WTC11 (cell line): ENCODE results near the gene SLC44A2. TPM values are rescaled to one million over a fixed set of nuclear protein-coding genes. Genes with fewer than 3 reads are reported as not detected.
"Not testable (repeated sequence)": the region's sequence is repeated elsewhere in the genome, so short reads cannot be mapped to it uniquely, and the experiment has no call there.

Experiments used
- ATAC-seq: fragments of 200-7000 bp; cut with Tn5 transposase; 2 replicates; pipeline ENCODE4 v1.10.0; 2021; ENCODE audit warnings: mild to moderate bottlenecking, moderate library complexity
- CTCF ChIA-PET: fragments of 300-600 bp; sonication (Branson Sonifier 250); formaldehyde crosslinking; loops from one replicate; lab custom pipeline; 2021; ENCODE audit warnings: antibody characterized with exemption; lab: Charles Lee
- POLR2A ChIA-PET: fragments of 350-600 bp; sonication (Branson Sonifier 250); formaldehyde crosslinking; loops from one replicate; lab custom pipeline; 2021; ENCODE audit warnings: antibody characterized with exemption; lab: Charles Lee
- DNase-seq: peaks from one replicate; pipeline ENCODE4 v3.0.0; 2021; ENCODE audit warnings: low spot score
- H3K27ac Mint-ChIP-seq: 2 replicates; pipeline ENCODE4 v1.8.0; 2021; ENCODE audit warnings: mixed read lengths
- H3K27me3 Mint-ChIP-seq: 2 replicates; pipeline ENCODE4 v1.8.0; 2021; ENCODE audit warnings: low read depth, mild to moderate bottlenecking, moderate library complexity, mixed read lengths
- H3K36me3 Mint-ChIP-seq: 2 replicates; pipeline ENCODE4 v1.8.0; 2021; ENCODE audit warnings: mixed read lengths
- H3K4me1 Mint-ChIP-seq: 2 replicates; pipeline ENCODE4 v1.8.0; 2022; ENCODE audit warnings: mixed read lengths
- H3K4me3 Mint-ChIP-seq: 2 replicates; pipeline ENCODE4 v1.8.0; 2021; ENCODE audit warnings: mild to moderate bottlenecking, moderate library complexity, mixed read lengths
- H3K9me3 Mint-ChIP-seq: 2 replicates; pipeline ENCODE4 v1.8.0; 2021; ENCODE audit warnings: mixed read lengths
- FOXJ3 ChIP-seq: sonication (generic); formaldehyde crosslinking; IDR thresholded peaks from 2 replicates; pipeline ENCODE4 v1.9.0; 2021; ENCODE audit warnings: missing genetic modification reagents, mild to moderate bottlenecking, borderline replicate concordance
- GTF2I ChIP-seq: fragments of 250-450 bp; sonication (Bioruptor Pico); conservative IDR thresholded peaks from 2 replicates; pipeline ENCODE4 v1.4.0; 2021; ENCODE audit warnings: mild to moderate bottlenecking
- JUN ChIP-seq: sonication (generic); formaldehyde crosslinking; IDR thresholded peaks from 2 replicates; pipeline ENCODE4 v1.8.0; 2023; ENCODE audit warnings: mild to moderate bottlenecking, missing genetic modification reagents
- NR1H2 ChIP-seq: sonication (generic); formaldehyde crosslinking; IDR thresholded peaks from 2 replicates; pipeline ENCODE4 v1.9.0; 2021; ENCODE audit warnings: mild to moderate bottlenecking, moderate library complexity, missing genetic modification reagents
- TCF7 ChIP-seq: sonication (generic); formaldehyde crosslinking; IDR thresholded peaks from 2 replicates; pipeline ENCODE4 v1.8.0; 2022; ENCODE audit warnings: mild to moderate bottlenecking, low read depth, missing genetic modification reagents, moderate library complexity
- TEAD4 ChIP-seq: sonication (generic); formaldehyde crosslinking; IDR thresholded peaks from 2 replicates; pipeline ENCODE4 v1.8.0; 2022; ENCODE audit warnings: mild to moderate bottlenecking, missing genetic modification reagents
- total RNA-seq: library from RNA; stranded (reverse); gene quantifications from 3 replicates; pipeline ENCODE4 v1.2.3, GENCODE V29; 2021
- TF ChIP-seq, protein P1 (sequence below): fragments of 250-450 bp; sonication (Bioruptor Pico); conservative IDR thresholded peaks from 2 replicates; pipeline ENCODE4 v1.9.0; 2021; ENCODE audit warnings: mild to moderate bottlenecking
- TF ChIP-seq, protein P2 (sequence below): sonication (generic); formaldehyde crosslinking; IDR thresholded peaks from 2 replicates; pipeline ENCODE4 v1.8.0; 2022; ENCODE audit warnings: mild to moderate bottlenecking, missing genetic modification reagents
- TF ChIP-seq, protein P3 (sequence below): sonication (generic); formaldehyde crosslinking; conservative IDR thresholded peaks from 2 replicates; pipeline ENCODE4 v1.8.1; 2023; ENCODE audit warnings: mild to moderate bottlenecking, low read depth, missing genetic modification reagents, moderate library complexity
- TF ChIP-seq, protein P4 (sequence below): sonication (generic); formaldehyde crosslinking; IDR thresholded peaks from 2 replicates; pipeline ENCODE4 v1.8.1; 2022; ENCODE audit warnings: low read depth, mild to moderate bottlenecking, moderate library complexity, missing genetic modification reagents, borderline replicate concordance
- TF ChIP-seq, protein P5 (sequence below): sonication (generic); formaldehyde crosslinking; IDR thresholded peaks from 2 replicates; pipeline ENCODE4 v1.8.0; 2022; ENCODE audit warnings: missing genetic modification reagents
- TF ChIP-seq, protein P6 (sequence below): sonication (generic); formaldehyde crosslinking; IDR thresholded peaks from 2 replicates; pipeline ENCODE4 v1.8.0; 2022; ENCODE audit warnings: mild to moderate bottlenecking, missing genetic modification reagents
- TF ChIP-seq, protein P7 (sequence below): sonication (generic); formaldehyde crosslinking; conservative IDR thresholded peaks from 2 replicates; pipeline ENCODE4 v1.8.1; 2022; ENCODE audit warnings: mild to moderate bottlenecking, missing genetic modification reagents

SLC44A2 gene
- total RNA-seq, 1 experiment from 2014 or later = 109 TPM

DNA sequence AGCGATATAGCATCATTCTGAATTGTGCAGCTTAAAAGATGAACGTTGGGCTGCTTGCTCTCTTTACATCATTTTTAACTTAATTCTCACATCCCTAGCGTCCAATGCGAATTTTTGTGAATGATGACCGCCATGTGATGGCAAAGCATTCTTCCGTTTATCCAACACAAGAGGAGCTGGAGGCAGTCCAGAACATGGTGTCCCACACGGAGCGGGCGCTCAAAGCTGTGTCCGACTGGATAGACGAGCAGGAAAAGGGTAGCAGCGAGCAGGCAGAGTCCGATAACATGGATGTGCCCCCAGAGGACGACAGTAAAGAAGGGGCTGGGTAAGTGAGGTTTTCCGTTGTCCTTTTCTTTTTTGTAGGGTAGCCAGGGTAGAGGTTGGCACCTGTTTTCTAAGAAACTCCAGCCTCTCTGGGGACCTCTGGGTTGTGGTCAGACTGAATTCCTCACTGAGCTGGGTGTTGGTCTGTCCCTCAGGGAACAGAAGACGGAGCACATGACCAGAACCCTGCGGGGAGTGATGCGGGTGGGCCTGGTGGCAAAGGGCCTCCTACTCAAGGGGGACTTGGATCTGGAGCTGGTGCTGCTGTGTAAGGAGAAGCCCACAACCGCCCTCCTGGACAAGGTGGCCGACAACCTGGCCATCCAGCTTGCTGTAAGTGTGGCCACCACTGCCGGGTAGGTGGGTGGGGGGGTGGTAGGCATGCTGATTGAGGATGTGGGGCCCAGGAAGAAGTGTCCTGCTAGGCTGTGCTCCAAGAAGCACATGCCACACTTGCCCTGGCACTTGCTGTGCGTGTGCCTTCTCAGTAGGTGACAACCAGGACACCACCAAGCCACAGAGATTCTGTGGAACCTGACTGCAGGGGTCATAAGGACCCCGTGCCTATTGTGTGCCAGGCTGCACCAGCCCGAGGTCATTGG is 45.8 kb downstream of the SLC44A2 start:
- no peak for TF ChIP-seq FOXJ3 (CRISPR knock-in tag)
- TF ChIP-seq, protein P1, sequence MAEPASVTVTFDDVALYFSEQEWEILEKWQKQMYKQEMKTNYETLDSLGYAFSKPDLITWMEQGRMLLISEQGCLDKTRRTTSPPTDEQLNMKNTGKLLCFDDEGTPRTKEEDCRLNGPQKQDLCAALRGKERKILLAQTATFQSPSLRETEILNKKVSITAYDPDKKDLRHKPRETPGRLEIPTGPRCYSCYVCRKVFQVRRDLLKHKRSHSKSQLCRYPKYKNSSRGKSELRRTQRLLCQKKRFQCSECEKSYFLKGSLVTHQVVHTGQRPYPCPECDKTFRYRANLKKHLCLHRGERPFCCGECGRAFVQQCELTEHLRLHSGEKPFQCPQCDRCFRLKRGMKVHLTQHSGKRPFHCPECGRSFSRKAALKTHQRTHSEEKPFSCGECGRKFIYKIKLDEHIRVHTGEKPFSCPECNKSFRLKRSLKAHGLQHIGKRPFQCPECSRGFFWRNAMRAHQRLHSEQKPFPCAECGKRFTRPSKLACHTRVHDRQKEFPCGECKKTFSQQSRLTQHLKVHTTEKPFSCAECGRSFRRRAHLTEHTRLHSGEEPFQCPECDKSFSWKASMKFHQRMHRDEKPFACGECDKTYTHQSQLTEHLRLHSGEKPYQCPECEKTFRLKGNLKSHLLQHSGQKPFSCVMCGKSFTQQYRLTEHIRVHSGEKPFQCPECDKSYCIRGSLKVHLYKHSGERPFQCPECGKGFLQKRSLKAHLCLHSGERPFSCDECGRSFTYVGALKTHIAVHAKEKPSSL (CRISPR knock-in tag) = no peak
- TF ChIP-seq TEAD4 (CRISPR knock-in tag) = no peak
- TF ChIP-seq, protein P2, sequence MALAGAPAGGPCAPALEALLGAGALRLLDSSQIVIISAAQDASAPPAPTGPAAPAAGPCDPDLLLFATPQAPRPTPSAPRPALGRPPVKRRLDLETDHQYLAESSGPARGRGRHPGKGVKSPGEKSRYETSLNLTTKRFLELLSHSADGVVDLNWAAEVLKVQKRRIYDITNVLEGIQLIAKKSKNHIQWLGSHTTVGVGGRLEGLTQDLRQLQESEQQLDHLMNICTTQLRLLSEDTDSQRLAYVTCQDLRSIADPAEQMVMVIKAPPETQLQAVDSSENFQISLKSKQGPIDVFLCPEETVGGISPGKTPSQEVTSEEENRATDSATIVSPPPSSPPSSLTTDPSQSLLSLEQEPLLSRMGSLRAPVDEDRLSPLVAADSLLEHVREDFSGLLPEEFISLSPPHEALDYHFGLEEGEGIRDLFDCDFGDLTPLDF (CRISPR knock-in tag) = no peak
- no peak for TF ChIP-seq NR1H2 (CRISPR knock-in tag)
- TF ChIP-seq, protein P3, sequence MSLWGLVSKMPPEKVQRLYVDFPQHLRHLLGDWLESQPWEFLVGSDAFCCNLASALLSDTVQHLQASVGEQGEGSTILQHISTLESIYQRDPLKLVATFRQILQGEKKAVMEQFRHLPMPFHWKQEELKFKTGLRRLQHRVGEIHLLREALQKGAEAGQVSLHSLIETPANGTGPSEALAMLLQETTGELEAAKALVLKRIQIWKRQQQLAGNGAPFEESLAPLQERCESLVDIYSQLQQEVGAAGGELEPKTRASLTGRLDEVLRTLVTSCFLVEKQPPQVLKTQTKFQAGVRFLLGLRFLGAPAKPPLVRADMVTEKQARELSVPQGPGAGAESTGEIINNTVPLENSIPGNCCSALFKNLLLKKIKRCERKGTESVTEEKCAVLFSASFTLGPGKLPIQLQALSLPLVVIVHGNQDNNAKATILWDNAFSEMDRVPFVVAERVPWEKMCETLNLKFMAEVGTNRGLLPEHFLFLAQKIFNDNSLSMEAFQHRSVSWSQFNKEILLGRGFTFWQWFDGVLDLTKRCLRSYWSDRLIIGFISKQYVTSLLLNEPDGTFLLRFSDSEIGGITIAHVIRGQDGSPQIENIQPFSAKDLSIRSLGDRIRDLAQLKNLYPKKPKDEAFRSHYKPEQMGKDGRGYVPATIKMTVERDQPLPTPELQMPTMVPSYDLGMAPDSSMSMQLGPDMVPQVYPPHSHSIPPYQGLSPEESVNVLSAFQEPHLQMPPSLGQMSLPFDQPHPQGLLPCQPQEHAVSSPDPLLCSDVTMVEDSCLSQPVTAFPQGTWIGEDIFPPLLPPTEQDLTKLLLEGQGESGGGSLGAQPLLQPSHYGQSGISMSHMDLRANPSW (CRISPR knock-in tag) = no peak
- no peak for TF ChIP-seq TCF7 (CRISPR knock-in tag)
- H3K4me1 Mint-ChIP-seq = 0 out of 2 replicates have a peak, but pooled peaks cover 4% of the 10 kb centered on the region
- H3K27ac Mint-ChIP-seq = peak overlapping the region; percentile 42
- DNase-seq (no peak), ATAC-seq (no peak)
- POLR2A ChIA-PET = no interaction called here
- no peaks in the 10 kb centered on the region for H3K9me3 Mint-ChIP-seq
- peaks cover 77% of the 10 kb centered on the region for H3K36me3 Mint-ChIP-seq
- no peaks in the 10 kb centered on the region for H3K27me3 Mint-ChIP-seq
- H3K4me3 Mint-ChIP-seq = no peak overlapping the region
- CTCF ChIA-PET = interaction anchor here (1.1 to 1.6 kb wide), 2 partner anchors 28 to 130 kb away, joined by 3 to 4 read pairs; no protein-coding TSS in a partner anchor

DNA sequence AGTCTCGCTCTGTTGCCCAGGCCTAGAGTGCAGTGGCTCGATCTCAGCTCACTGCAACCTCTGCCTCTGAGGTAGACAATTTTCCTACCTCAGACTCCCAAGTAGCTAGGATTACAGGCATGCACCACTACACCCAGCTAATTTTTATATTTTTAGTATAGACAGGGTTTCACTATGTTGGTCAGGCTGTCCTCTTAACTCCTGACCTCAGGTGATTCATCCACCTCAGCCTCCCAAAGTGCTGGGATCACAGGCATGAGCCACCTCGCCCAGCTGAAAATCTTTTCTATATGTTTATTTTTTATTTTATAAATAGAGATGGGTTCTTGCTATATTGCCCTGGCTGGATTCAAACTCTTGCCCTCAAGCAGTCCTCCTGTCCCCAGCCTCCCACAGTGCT is 46.6 kb downstream of the SLC44A2 start:
- POLR2A ChIA-PET, H3K4me3 Mint-ChIP-seq, H3K27ac Mint-ChIP-seq, H3K27me3 Mint-ChIP-seq, DNase-seq, H3K9me3 Mint-ChIP-seq, ATAC-seq, H3K4me1 Mint-ChIP-seq: not testable (repeated sequence)
- CTCF ChIA-PET = interaction anchor here (0.7 to 1.6 kb wide), 4 partner anchors 28 to 130 kb away, joined by 3 to 6 read pairs (median 4); no protein-coding TSS in a partner anchor
- H3K36me3 Mint-ChIP-seq = peaks cover 74% of the 10 kb centered on the region

DNA sequence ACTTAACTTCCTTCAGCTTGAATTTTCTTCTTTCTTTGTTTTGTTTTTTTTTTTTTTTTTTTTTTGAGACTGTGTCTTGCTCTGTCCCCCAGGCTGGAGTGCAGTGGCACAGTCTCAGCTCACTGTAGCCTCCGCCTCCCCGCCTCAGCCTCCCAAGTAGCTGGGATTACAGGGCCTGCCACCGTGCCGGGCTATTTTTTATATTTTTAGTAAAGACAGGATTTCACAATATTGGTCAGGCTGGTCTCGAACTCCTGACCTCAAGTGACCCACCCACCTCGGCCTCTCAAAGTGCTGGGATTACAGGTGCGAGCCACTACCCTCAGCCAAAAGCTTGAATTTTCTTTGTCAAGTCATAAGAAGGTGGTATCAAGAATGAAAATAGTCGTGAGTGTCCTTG is 49.9 kb downstream of the SLC44A2 start:
- H3K27ac Mint-ChIP-seq, POLR2A ChIA-PET, H3K4me3 Mint-ChIP-seq, H3K9me3 Mint-ChIP-seq, H3K27me3 Mint-ChIP-seq, ATAC-seq, H3K4me1 Mint-ChIP-seq, DNase-seq: not testable (repeated sequence)
- CTCF ChIA-PET = interaction anchor here (1.3 to 1.4 kb wide), 3 partner anchors 24 to 94 kb away, joined by 3 to 6 read pairs (median 3); partner anchors contain the start of gene QTRT1
- peaks cover 90% of the 10 kb centered on the region for H3K36me3 Mint-ChIP-seq

DNA sequence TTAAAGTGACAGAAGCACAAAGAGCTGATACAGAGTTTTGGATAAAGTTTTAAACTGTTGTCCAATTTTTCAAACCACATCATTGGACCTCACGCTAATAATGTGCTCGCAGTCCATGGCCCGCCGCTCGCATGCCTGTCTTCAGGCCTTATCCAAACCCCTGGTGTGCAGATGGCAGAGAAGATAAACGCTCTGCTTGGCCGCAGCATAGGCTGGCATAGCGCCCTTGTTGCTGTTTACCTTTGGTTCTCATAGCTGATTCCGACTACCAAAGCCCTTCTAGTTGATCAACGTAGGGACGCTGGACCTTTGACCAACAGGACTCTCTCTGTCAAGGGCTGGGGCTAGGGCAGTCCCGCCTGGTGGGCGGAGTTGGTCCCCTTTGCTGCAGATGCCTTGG is 52.4 kb downstream of the SLC44A2 start:
- peaks cover 91% of the 10 kb centered on the region for H3K36me3 Mint-ChIP-seq
- H3K4me1 Mint-ChIP-seq = no peaks in the 10 kb centered on the region
- CTCF ChIA-PET = no interaction called here
- H3K27ac Mint-ChIP-seq = no peak overlapping the region
- DNase-seq (no peak), ATAC-seq (no peak)
- no peaks in the 10 kb centered on the region for H3K27me3 Mint-ChIP-seq
- H3K9me3 Mint-ChIP-seq = no peaks in the 10 kb centered on the region
- H3K4me3 Mint-ChIP-seq = no peak overlapping the region
- POLR2A ChIA-PET = interaction anchor here (0.5 kb wide), 1 partner anchor 19 kb away, joined by 3 read pairs; no protein-coding TSS in a partner anchor
- TF ChIP-seq, protein P4, sequence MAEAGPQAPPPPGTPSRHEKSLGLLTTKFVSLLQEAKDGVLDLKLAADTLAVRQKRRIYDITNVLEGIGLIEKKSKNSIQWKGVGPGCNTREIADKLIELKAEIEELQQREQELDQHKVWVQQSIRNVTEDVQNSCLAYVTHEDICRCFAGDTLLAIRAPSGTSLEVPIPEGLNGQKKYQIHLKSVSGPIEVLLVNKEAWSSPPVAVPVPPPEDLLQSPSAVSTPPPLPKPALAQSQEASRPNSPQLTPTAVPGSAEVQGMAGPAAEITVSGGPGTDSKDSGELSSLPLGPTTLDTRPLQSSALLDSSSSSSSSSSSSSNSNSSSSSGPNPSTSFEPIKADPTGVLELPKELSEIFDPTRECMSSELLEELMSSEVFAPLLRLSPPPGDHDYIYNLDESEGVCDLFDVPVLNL (CRISPR knock-in tag) = no peak
- TF ChIP-seq, protein P5, sequence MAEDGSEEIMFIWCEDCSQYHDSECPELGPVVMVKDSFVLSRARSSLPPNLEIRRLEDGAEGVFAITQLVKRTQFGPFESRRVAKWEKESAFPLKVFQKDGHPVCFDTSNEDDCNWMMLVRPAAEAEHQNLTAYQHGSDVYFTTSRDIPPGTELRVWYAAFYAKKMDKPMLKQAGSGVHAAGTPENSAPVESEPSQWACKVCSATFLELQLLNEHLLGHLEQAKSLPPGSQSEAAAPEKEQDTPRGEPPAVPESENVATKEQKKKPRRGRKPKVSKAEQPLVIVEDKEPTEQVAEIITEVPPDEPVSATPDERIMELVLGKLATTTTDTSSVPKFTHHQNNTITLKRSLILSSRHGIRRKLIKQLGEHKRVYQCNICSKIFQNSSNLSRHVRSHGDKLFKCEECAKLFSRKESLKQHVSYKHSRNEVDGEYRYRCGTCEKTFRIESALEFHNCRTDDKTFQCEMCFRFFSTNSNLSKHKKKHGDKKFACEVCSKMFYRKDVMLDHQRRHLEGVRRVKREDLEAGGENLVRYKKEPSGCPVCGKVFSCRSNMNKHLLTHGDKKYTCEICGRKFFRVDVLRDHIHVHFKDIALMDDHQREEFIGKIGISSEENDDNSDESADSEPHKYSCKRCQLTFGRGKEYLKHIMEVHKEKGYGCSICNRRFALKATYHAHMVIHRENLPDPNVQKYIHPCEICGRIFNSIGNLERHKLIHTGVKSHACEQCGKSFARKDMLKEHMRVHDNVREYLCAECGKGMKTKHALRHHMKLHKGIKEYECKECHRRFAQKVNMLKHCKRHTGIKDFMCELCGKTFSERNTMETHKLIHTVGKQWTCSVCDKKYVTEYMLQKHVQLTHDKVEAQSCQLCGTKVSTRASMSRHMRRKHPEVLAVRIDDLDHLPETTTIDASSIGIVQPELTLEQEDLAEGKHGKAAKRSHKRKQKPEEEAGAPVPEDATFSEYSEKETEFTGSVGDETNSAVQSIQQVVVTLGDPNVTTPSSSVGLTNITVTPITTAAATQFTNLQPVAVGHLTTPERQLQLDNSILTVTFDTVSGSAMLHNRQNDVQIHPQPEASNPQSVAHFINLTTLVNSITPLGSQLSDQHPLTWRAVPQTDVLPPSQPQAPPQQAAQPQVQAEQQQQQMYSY = no peak
- no peak for TF ChIP-seq GTF2I
- no peak for TF ChIP-seq JUN (CRISPR knock-in tag)
- TF ChIP-seq, protein P6, sequence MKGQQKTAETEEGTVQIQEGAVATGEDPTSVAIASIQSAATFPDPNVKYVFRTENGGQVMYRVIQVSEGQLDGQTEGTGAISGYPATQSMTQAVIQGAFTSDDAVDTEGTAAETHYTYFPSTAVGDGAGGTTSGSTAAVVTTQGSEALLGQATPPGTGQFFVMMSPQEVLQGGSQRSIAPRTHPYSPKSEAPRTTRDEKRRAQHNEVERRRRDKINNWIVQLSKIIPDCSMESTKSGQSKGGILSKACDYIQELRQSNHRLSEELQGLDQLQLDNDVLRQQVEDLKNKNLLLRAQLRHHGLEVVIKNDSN (CRISPR knock-in tag) = no peak
- TF ChIP-seq, protein P7, sequence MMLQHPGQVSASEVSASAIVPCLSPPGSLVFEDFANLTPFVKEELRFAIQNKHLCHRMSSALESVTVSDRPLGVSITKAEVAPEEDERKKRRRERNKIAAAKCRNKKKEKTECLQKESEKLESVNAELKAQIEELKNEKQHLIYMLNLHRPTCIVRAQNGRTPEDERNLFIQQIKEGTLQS (CRISPR knock-in tag) = no peak
